Left forelimb (tissue), 1 donor: ENCODE results near the gene UCKL1.
"Not testable (repeated sequence)": the region's sequence is repeated elsewhere in the genome, so short reads cannot be mapped to it uniquely, and the experiment has no call there.

Experiments used
- DNase-seq: peaks from one replicate; pipeline ENCODE4 v3.0.0-alpha.2; 2018; ENCODE audit warnings: low spot score

Gene UCKL1

DNA sequence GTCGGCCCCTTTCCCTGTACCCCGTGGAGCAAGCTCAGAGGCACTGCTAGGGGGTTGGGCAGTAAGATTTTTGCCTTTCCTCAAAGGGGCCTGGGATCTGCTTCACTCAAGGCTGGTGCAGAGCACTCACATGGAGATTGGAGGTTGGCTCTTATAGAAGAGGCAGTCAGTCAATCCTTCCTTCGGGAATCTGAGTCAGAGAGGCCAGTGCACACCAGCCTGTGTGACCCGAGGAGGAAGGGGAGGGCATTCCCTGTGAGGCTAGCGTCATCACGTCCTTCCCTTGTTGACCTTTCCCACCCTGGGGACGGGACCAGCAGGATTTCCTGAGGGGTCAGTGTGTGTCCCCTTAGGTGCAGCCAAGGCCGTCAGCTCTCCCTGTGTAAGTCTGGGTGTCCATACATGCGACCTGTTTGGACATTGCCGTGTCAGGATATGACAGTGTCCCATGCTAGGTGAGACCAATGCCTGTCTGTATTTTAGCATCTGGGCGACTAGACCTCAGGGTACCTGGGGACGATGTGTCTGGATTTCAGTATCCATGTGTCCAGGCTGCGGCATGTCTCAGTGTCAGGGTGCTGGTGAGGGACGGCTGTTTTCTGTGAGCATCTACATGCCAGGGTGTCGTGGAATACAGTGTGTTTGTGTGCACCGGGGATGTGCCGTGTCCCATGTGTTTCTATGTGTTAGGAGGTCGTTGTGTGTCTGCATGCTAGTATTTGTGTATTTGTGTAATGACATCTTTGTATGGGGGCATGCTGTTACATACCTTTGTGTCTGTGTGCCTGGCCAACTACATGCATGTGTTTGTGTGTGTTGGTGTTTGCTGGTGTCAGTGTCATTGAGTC is 16.3 kb upstream of the UCKL1 start:
- DNase-seq, result no peak

GRCh38 chr20:63971960-63972311 is 15.7 kb upstream of the UCKL1 start:
- not testable (repeated sequence) for DNase-seq

DNA sequence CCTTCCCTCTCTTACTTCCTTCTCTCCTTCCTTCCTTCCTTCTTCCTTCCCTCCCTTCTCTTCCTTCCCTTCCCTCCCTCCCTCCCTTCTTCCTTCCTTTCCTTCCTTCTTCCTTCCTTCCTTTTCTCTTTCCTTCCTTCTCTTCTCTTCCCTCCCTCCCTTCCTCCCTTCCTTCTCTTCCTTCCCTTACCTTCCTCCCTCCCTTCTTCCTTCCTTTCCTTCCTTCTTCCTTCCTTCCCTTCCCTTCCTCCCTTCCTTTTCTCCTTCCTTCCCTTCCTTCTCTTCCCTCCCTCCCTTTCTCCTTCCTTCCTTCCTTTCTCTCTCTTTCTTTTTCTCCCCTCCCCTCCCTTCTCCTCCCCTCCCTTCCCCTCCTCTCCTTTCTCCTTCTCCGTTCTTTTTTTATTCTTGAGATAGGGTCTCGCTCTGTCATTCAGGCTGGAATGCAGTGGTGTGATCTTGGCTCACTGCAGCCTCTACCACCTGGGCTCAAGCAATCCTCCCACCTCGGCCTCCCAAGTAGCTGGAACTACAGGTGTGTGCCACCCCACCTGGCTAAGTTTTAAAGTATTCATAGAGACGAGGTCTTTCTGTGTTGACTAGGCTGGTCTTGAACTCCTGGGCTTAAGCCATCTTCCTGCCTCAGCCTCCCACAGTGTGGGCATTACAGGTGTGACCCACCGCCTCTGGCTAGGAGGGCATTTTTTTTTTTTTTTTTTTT is 14.7 kb upstream of the UCKL1 start:
- DNase-seq, result no peak

DNA sequence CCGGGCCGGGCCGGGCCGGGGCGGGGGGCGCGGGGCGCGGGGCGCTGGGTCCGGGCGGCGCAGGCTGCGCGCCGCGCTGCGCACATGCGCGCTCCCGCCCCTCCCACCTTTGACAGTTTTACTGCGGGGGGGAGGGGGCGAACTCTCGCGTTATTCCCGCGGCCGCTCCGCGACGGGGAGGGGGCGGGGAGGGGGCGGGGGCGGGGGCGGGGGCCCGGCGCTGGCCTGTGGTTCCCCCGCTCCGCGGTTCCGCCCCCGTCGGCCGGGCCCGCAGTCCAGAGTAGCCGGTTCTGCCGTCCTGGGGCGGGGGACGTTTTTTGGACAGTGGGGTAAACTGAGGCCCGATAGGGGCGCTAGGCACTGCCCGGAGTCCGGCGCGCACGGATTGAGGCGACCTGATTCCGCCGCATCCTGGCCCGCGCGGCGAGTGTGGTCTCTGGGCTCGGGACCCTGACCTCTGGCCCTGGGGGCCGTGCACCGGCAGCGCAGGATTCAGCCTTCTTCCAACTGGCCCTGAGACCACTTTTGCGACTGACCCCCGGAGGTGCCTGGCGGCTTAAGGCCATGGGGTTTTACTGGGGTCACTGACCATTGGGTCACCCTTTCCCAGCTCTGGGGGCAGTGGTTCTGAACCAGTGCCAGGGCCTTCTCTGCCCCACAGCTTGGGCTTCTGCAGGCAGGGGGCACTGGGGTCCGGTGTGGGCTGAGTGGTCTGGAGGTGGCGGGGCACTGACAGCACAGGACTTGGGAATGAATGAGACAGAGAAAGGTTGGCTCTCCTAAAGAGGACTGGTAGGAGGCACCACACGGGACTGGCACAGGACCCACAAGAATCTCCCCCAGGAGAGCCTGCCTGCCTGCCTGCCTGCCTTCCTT is 13.9 kb upstream of the UCKL1 start, which contains the start of gene ZNF512B:
Gene ZNF512B (minus strand): TSS at position 93 of the 876 bp plus-strand sequence. CDS start 1,980 bp downstream, outside the sequence.
- peak; percentile 86 for DNase-seq

DNA sequence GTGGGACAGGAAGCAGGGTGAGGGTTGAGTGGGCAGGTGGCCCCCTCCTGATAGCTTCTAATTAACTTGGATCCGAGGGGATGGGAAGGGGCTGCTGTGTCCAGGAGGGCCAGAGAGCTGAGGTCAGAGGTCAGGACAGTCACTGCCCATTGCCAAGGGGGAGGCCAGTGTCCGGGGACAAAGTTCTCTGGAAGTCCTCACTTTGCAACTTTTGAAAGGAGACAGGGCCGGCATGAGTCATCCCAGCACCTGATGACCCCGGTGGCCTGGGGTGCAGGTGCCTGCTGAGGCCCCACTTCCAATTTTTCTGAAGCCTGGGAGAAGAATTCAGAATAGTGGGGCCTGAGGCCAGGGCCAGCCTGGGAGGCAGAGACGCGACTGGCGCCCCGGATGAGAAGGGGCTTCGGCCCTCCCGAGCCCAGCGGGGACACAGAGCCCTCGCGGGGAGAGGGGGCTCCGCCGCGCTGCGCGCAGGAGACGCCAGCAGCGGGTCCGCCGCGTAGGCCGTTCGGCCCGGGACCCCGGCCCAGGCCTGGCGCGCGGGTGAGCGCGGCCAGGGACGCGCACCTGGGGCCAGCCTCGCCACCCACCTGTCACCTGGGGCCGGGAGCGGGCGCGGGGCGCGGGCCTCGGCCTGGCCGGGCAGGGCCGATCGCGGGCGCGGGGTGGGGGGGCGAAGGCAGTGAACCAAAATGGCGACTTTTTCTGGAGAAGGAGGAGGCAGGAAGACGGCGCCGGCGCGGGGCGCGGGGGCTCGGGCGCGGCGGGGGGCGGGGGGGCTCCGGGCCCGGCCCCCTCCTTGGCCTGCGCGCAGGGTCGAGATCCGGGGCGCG is 12.9 kb upstream of the UCKL1 start:
- peak; percentile 73 for DNase-seq

DNA sequence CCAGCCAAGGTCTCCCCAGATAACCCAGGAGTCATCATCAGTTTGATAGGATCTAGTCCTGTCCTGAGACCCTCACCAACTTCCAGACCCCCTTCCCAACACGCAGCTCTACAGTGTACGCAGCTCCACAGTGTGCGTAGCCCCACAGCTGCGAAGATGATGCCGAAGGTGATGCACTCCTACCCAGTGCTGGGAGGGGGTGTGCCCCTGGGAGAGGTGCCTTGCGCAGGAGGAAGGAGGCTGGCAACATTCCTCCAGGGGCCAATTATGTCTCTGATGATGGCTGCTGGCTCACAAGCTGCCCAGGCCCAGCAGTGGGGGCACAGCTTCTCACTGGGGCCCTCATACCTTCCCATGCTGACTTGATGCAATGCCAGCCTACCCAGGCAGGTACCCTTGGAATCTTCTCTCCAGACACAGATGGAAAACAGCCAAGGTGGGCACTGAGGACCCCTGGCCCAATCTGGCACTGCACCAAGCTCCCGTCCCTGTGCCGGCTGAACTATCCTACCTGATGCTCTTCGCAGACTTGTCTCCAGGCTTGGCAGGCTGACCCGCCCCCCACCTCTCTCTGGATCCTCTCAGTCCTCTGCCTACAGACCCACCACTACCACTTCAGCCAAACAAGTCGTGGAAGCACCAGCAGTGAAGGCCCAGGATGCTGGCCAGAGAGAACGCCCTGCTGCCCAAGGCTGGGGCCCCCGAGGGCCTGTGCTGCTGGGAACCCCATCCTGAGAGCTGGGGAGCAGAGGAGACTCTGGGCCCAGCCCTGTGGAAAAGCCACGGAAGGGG is 12.1 kb upstream of the UCKL1 start:
- DNase-seq, result no peak

- no peak for DNase-seq
These were observed 11.3 kb upstream of the UCKL1 start for GRCh38 chr20:63967330-63968135.

GRCh38 chr20:63966944-63967322 is 10.7 kb upstream of the UCKL1 start:
- DNase-seq, result no peak

DNA sequence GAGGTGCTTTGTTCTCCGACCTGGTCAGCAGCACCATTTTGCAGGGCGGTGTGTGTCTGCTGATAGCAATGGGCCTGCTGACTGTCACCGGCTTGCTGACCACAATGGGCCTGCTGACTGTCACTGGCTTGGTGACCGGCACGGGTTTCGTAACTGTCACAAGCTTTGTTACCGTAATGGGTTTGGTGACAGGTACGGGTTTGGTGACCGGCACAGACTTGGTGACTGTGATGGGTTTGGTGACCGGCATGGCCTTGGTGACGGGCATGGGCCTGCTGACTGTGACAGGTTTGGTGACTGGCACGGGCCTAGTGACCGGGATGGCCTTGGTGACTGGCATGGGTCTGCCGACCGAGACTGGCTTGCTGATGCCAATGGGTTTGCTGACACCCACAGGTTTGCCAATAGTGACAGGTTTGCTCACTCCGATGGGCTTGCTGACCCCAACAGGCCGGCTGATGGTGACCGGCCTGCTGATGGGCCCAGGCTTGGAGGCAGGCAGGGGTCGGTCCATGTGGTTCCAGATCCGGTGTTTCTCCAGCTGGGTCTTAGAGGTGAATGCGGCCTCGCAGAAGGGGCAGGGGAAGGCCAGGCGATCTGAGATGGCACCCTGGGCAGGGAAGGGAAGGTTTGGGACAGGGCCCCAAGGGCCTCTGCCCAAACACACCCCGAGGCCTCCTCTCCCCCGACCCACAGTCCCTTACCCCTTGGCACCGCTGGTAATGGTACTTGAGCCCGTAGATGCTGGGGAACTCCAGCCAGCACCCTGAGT is 10.1 kb upstream of the UCKL1 start:
- DNase-seq, result no peak

GRCh38 chr20:63964412-63964811 is 8.2 kb upstream of the UCKL1 start:
- no peak for DNase-seq

GRCh38 chr20:63963784-63964301 is 7.6 kb upstream of the UCKL1 start:
- DNase-seq, result no peak

- no peak for DNase-seq
These were observed 7.1 kb upstream of the UCKL1 start for GRCh38 chr20:63963348-63963741.

DNA sequence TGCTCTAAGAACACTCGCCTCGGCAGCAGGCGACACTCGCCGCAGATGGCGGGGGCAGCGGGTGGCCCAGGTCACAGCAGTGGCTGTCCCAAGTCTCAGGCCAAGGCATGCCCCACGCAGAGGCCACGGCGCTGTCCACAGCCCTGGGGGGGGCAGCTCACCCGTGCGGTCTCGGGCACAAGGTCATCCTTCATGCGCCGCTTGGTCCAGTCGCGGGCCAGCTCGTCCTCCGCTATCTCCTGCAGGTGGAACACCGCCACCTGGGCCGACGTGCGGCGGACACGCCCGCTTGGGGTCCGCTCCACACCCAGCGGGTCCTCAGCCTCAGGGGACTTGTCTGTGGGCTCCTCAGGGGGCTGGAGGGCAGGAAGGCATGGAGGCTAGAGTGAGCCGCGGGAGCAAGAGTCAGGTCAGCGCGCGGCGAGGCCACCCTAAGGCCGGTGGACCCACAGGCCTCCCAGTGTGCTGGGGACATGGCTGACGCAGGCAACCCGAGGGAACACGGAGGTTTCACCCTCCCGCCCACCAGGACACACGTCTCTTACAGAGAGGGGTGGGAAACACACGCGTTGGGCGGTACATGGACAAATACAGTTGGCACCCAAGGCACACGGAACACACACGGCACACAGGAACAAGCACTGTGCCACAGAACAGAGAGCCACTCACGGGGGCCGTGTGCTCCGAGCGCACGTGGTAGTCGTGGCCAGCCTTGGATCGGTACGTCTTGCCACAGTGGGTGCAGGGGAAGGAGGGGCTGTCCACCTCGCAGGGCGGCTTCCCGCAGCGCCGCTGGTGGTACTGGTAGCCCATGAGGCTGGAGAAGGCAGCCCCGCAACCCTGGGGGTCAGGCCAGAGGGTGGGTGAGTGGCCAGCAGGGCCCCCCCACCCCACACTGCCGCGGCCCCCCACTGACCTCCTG is 6.5 kb upstream of the UCKL1 start:
- DNase-seq, result no peak

- DNase-seq, result no peak
These were observed 5.6 kb upstream of the UCKL1 start for GRCh38 chr20:63961664-63962425.

GRCh38 chr20:63960654-63961621 is 4.7 kb upstream of the UCKL1 start:
- DNase-seq, result not testable (repeated sequence)

DNA sequence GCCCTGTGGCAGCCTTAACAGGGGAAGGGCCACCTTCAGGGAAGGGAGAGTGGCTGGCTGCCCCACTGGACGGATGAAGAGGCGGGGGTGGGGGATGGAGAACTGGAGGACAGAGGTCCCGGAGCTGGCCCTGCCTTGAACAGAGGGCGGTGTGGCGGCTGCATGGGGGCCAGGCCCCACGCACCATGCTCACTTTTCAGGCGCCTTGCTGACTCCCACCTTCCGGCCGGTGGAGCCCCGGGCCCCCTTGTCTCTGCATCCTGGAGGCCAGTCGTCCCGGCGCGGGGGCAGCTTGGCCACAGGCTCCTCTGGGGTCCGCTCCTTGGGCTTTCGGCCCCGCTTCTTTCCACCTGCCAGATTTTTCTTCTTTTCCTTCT is 3.5 kb upstream of the UCKL1 start:
- no peak for DNase-seq
